Left ventricle myocardium superior (tissue), 1 donor: ENCODE results near the gene ACTRT2. TPM values are rescaled to one million over a fixed set of nuclear protein-coding genes. Genes with fewer than 3 reads are reported as not detected.
A peak's percentile ranks its signal among the peaks of the same experiment; 100 is the strongest.

ENCODE experiments used
- ATAC-seq: fragments of 200-7000 bp; cut with Tn5 transposase; one replicate; pipeline ENCODE4 v1.9.1; 2020; ENCODE audit warnings: mild to moderate bottlenecking, moderate library complexity
- DNase-seq: peaks from one replicate; pipeline ENCODE4 v3.0.0-alpha.2; 2020
- intact Hi-C: fragments of 100-400 bp; cut with micrococcal nuclease; formaldehyde crosslinking; loops from one replicate; pipeline ENCODE4 v1.11.0; 2022
- total RNA-seq: library from RNA; stranded (reverse); fragmentation: NEBNext Ultra II Directional; extraction: Animal tissue kit (Norgen Biotek cat#: 25700); gene quantifications from one replicate; pipeline ENCODE4 v1.2.1, GENCODE V29; 2021
- donor health status: DM: no; HTN: yes; CAD: no; lungs with severe emphysema.

The ACTRT2 gene
- total RNA-seq, 1 donor from 2014 or later = not detected

GRCh38 chr1:3014050-3014440, 7.2 kb upstream of the ACTRT2 start:
- DNase-seq = peak; percentile 20
- no peak for ATAC-seq
- intact Hi-C loops = loop anchor here (10.0 kb wide), 1 partner anchor 411 kb away; no protein-coding TSS in a partner anchor

GRCh38 chr1:3014443-3015268, 6.6 kb upstream of the ACTRT2 start:
- DNase-seq = peak; percentile 22
- no peak for ATAC-seq
- intact Hi-C loops = loop anchor here (10.0 kb wide), 1 partner anchor 410 kb away; no protein-coding TSS in a partner anchor

GRCh38 chr1:3015269-3015635, 6.0 kb upstream of the ACTRT2 start:
- intact Hi-C loops = loop anchor here (10.0 kb wide), 1 partner anchor 410 kb away; no protein-coding TSS in a partner anchor
- ATAC-seq (no peak), DNase-seq (no peak)

DNA sequence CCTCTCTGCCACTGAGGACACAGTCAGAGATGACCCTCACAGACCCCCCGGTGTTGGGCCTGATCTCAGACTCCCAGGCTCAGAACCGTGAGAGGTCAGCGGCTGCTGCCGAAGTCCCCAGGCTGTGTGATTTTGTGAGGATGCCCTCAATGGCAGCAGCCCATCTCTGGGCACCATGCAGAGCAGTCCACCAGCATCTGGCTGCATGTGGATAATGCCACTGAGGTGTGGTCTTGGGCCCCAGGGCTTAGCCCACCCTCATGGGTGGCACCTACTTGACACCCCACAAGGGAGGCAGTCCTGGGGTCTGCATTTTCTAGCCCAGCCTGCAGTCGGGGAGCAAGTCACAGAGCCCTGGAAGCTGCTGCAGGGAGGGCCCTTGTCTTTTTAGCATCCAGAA, 5.5 kb upstream of the ACTRT2 start:
- intact Hi-C loops = loop anchor here (10.0 kb wide), 1 partner anchor 409 kb away; no protein-coding TSS in a partner anchor
- no peak for ATAC-seq
- DNase-seq = no peak

DNA sequence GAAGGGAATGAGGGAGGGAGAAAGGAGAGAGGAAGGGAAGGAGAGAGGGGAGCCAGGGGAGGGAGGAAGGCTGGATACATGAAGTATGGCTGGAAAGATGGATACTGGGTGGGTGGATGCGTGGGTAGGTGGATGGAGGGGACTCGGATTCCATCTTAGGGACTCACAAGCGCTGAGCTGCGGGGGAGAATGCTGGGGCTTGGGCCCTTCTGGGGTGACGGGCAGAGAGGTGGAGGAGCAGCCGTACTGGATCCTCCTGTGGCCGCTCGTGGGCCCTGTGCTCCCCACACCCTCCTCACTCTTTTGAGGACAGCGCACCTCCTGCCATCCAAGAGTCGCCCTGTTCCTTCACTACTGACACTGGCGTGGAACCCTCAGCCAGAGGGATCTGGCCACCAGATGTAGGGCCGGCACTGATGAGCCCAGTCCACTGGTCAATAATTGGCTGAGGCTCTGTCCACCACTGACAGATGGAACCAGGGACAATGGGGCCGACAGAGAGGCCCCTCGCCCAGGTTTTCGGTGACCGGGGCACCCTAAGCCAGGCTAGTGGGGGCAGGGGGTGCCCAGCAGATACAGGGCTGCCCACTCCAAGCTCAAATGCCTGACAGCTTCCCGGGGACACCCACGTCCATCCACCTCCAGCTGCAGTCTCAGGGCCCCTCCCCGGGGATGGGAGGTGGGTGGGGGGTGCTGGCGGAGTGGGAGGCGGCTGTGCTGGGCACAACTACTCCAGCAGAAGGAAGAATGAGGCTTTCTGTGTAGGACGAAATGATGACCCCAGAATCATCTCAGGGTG, 4.4 kb upstream of the ACTRT2 start:
- intact Hi-C loops = loop anchor here (10.0 kb wide), 1 partner anchor 408 kb away; no protein-coding TSS in a partner anchor
- no peak for DNase-seq

GRCh38 chr1:3017440-3018050, 3.7 kb upstream of the ACTRT2 start:
- ATAC-seq = no peak
- intact Hi-C loops = loop anchor here (10.0 kb wide), 1 partner anchor 407 kb away; no protein-coding TSS in a partner anchor
- DNase-seq = no peak

More for the DNA sequence above, 4.4 kb upstream of the ACTRT2 start:
- no peak for ATAC-seq

- intact Hi-C loops = loop anchor here (10.0 kb wide), 1 partner anchor 407 kb away; no protein-coding TSS in a partner anchor
- ATAC-seq = no peak
These were observed 3.2 kb upstream of the ACTRT2 start for GRCh38 chr1:3018051-3018471.

GRCh38 chr1:3018576-3018975, 2.7 kb upstream of the ACTRT2 start:
- no peak for DNase-seq
- ATAC-seq = no peak
- intact Hi-C loops = loop anchor here (10.0 kb wide), 1 partner anchor 406 kb away; no protein-coding TSS in a partner anchor

More at GRCh38 chr1:3018051-3018471, 3.2 kb upstream of the ACTRT2 start:
- DNase-seq = no peak

- intact Hi-C loops = loop anchor here (10.0 kb wide), 1 partner anchor 406 kb away; no protein-coding TSS in a partner anchor
- no peak for DNase-seq
- ATAC-seq = no peak
These were observed 2.2 kb upstream of the ACTRT2 start for GRCh38 chr1:3019007-3019515.

DNA sequence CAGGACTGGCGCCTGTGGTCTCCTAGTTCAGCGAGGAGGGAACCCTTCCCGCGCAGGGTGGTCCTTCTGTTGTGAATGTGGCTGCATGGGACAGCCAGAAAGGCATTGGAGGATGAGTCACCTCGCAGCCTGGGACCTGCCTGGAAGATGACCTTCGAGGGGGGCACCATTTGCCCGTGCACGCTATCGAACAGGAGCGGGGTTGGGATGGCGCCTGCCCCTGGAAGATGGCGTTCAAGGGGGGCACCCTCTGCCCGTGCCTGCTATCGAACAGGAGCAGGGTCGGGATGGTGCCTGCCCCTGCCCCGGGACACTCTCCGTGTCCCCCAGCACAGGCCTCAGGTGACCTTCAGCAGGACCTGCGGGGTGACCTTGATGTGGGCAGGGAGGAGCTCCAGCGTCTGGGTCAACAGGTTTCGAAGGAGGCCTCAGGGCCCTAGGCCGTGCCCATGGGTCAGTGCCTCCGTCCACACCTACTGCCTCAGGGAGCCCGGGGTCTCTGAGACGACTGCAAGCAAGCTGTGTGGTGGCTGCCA, 1.7 kb upstream of the ACTRT2 start:
- intact Hi-C loops = loop anchor here (10.0 kb wide), 1 partner anchor 405 kb away; no protein-coding TSS in a partner anchor
- no peak for ATAC-seq
- no peak for DNase-seq

- DNase-seq (no peak), ATAC-seq (no peak)
- intact Hi-C loops = no loop called here
These were observed 881 bp upstream of the ACTRT2 start for GRCh38 chr1:3020263-3020909.

- intact Hi-C loops = no loop called here
- DNase-seq (peak; percentile 26), ATAC-seq (no peak)
These were observed 634 bp downstream of the ACTRT2 start for GRCh38 chr1:3021801-3022401.

GRCh38 chr1:3022511-3022973, 1.3 kb downstream of the ACTRT2 start:
- no peak for DNase-seq

GRCh38 chr1:3022976-3023375, 1.7 kb downstream of the ACTRT2 start:
- intact Hi-C loops = no loop called here
- no peak for ATAC-seq
- DNase-seq = peak; percentile 23

More at GRCh38 chr1:3022511-3022973, 1.3 kb downstream of the ACTRT2 start:
- intact Hi-C loops = no loop called here
- no peak for ATAC-seq

DNA sequence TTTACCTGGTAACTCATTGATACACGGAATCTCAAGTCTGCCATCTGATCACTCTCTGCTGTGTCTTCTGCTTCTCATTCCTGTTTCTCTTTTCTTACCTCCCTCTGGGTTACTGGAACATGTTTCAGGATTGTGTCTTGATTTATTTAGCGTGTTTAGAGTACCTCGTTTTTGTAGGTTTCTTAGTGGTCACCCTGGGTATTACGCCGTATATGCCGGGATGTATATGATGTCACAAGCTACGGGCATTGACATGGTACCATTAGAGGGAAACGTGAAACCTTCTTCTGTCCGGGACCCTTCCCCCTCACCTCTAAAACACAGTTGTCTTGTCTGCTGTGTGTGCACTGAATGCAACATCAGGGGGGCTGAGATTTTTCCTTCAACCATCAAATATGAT, 2.8 kb downstream of the ACTRT2 start:
- ATAC-seq (no peak), DNase-seq (no peak)
- intact Hi-C loops = no loop called here

DNA sequence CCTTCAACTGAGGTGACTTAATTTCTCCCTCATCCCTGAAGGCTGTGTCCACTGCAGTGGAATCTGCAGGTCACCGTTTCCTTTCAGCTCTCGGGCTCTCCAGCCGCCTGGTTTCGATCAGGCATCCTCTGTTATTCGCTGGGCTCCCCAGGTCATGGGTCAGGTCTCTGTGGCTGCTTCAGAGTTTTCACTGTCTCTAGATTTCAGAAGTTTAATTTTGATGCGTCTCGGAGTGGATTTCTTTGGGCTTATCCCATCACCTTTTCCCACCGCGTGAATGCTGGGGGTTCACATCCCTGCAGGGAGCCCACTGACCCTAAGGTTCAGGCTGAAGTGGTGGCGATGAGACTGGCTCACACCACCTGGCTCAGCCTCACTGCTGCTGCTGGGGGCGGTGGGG, 3.3 kb downstream of the ACTRT2 start:
- intact Hi-C loops = no loop called here
- DNase-seq = no peak
- ATAC-seq = no peak

DNA sequence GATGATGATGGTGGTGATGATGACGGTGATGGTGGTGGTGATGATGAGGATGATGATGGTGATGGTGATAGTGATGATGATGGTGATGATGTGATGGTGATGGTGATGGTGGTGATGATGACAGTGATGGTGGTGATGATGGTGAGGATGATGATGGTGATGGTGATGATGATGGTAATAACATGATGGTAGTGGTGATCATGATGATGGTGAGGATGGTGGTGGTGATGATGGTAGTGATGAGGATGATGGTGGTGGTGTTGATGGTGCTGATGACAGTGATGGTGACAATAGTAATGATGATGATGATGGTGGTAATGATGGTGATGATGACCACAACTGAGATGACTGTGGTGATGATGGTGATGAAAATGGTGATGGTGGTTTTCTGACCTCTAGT, 4.9 kb downstream of the ACTRT2 start:
- DNase-seq (no peak), ATAC-seq (no peak)
- intact Hi-C loops = no loop called here
